Right kidney (tissue), 1 donor: ENCODE results near the gene NRSN2.
A peak's percentile ranks its signal among the peaks of the same experiment; 100 is the strongest.
"Not testable (repeated sequence)": the region's sequence is repeated elsewhere in the genome, so short reads cannot be mapped to it uniquely, and the experiment has no call there.

Experiments
- DNase-seq: peaks from one replicate; pipeline ENCODE4 v3.0.0-alpha.2; 2016

The NRSN2 gene

DNA sequence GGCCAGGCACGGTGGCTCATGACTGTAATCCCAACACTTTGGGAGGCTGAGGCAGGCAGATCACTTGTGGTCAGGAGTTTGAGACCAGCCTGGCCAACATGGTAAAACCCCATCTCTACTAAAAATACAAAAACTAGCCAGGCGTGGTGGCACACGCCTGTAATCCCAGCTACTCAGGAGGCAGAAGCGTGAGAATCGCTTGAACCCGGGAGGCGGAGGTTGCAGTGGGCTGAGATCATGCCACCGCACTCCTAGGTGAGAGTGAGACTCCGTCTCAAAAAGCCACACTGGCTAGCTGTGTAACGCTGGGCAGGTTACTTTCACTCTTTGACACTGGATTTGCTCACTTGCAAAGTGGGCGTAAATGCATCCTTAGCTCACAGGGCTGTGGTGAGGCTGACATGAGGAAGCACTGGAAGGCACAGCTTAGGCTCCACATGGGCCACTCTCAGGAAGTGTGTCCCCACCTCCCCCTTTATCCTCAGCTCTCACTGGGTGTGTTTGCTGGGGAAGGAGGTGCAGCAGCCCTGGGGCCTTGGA is 25.7 kb downstream of the NRSN2 start:
- not testable (repeated sequence) for DNase-seq

DNA sequence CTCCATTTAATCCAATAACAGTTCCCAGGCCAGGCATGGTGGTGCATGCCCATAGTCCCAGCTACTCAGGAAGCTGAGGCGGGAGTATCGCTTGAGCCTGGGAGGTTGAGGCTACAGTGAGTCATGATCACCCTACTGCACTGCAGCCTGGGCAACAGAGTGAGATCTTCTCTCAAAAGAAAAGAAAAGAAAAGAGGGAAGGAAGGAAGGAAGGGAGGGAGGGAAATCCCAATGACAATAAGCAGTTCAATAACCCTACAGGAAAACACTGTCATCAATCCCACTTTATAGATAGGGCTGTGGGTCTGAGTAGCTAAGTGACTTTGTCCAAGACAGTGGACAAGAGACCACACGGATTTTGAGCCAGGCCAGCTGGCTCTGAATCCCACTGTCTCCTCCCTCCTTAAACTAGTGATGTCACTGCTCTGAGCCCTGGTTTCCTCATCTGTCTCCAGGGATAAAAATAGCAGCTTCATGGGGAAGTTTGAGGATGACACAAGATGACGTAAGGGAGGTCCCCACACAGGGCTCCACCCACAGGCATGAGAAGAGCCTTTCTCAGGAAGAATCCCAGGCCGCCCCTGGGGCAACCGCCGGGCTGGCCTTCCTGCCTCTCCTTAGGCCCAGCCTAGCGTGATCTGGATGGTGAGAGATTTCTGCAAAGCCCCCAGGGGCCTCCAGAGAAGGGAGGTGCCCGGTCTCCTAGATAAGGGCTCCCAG is 26.4 kb downstream of the NRSN2 start:
- DNase-seq, result no peak

DNA sequence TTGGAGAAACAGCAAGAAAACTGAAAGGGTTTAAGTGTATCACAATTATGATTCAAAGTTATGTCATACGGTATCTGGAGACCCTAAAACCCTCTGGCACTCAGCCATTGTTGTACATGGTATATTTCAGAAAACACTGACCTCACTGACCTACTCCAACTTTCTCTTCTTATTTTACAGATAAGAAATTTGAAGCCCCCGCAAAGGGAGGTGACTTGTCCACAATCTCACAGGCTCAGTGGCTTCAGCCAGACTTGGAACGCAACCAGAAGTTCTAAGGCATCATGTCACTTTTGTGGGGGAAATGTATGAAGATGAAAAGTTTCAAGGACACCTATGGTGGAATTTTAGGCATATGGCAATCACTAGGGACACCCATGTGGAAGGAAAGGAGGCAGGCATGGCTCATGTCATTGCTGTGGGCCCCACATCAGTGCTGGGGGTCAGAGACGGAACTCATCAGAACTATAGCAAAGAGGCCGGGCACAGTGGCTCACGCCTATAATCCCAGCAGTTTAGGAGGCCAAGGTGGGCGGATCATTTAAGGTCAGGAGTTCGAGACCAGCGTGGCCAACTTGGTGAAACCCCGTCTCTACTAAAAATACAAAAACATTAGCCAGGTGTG is 28.5 kb downstream of the NRSN2 start:
- DNase-seq, result no peak

DNA sequence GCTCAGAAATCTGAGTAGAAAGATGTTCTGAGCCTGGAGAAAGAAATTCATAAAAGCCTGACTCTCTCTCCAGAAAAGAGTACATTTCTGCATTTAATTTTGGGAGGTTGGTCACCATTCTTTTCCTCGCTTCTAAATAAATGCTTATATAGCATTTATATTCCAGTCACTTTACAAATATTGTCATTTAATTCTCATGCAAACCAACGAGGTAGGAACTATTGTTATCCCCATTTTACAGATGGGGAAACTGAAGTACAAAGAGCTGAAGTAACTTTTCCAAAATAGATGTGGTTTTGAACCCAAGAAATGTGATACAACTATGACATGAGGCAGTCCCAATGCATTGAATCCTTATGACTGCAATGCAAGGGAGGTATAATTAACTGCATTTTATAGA is 29.2 kb downstream of the NRSN2 start:
- DNase-seq, result no peak

DNA sequence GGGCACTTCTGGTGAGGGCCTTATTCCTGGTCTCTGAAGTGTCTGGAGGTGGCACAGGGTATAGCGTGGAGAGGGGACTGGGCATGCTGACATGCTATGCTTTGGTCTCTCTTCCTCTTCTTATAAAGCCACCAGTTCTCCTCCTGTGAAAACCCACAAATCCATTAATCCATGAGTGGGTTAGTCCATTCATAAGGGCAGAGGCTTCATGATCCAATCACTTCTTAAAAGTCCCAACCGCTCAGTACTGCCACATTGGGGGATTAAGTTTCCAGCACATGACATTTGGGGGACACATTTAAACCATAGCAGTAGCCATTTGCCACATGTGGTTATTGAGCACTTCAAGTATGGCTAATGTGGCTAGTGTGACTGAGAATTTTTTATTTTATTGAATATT is 29.8 kb downstream of the NRSN2 start:
- no peak for DNase-seq

GRCh38 chr20:377578-377977 is 30.7 kb downstream of the NRSN2 start:
- not testable (repeated sequence) for DNase-seq

GRCh38 chr20:378961-379336 is 32.0 kb downstream of the NRSN2 start:
- no peak for DNase-seq

DNA sequence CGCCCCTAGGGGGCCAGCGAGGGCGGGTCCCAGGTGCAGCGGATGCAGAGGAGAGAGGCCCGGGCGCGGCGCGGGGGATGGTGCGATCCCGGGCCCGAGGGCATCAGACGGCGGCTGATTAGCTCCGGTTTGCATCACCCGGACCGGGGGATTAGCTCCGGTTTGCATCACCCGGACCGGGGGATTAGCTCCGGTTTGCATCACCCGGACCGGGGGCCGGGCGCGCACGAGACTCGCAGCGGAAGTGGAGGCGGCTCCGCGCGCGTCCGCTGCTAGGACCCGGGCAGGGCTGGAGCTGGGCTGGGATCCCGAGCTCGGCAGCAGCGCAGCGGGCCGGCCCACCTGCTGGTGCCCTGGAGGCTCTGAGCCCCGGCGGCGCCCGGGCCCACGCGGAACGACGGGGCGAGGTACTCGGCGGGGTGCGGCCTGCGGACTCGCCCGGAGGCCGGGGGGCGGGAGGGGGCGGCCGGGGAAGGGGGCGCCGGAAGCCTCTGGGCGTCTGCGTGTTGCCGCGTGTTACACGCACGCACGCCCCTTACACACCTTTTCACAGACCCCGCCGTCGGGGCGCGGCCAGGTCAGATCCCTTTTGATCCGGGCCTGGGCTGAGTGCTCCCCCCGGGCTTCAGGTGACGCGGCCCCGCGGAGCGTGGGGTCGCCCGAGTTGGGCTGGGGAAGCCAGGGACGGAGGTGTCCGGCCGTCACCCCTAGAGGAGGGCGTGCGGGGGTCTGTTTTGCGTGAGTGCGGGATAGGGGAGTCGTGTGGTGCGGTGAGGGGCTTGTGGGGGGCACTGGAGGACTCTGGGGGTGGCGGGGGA is 34.1 kb downstream of the NRSN2 start:
- peak; percentile 69 for DNase-seq

DNA sequence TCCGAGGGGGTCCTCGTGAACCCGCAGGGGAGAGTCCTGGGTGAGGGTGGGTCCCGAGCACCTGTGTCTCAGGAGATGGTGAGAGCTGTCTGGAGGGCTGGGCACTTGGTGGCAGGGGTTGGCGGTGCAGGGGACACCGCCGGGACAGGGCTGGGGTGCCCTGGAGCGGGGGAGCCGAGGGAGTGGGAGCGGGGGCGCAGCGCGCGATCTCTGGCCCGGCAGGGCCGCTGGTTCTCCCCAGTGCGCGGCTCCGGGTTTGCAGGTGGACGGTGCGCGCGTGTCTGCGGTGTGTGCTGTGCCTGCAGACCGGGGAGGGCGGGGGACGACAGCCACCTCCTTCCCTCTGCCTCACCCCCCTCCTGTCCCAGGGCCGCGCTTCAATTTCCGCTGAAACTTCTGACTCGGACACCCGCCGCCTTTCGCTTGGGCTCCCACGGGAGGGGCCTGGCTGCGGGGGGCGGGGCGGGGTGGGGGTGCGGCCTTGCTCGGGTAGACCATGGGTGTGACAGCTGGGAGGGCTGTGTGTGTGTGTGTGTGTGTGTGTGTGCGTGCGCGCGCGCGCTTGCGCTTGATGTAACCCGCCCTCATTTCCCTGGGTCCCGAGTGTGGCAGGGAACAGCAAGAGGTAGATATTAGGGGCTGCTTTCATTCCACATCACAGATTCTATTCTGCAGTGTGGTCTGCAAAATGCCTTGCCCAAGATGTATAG is 34.8 kb downstream of the NRSN2 start:
- peak; percentile 58 for DNase-seq

GRCh38 chr20:382291-383115 is 35.6 kb downstream of the NRSN2 start:
- DNase-seq, result no peak

DNA sequence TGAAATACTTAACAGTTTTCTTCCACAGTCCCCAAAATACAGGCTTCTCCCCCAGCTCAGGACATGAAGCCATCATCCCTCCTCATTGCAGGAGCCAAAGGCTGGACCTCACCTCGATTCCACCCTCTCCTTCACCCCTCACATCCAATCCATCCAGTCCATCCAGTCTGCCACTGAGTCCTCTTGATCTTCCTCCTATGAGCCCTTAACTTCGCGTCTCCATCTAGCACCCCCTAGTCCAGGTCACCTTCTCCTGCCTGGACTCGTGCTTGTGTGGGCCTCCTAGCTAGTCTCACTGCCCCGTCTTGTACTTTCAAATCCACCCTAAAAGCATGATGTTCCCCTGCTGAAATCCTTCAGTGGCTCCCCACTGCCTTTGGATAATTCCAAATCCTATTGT is 37.0 kb downstream of the NRSN2 start:
- no peak for DNase-seq

GRCh38 chr20:384723-385122 is 37.8 kb downstream of the NRSN2 start:
- DNase-seq, result no peak

DNA sequence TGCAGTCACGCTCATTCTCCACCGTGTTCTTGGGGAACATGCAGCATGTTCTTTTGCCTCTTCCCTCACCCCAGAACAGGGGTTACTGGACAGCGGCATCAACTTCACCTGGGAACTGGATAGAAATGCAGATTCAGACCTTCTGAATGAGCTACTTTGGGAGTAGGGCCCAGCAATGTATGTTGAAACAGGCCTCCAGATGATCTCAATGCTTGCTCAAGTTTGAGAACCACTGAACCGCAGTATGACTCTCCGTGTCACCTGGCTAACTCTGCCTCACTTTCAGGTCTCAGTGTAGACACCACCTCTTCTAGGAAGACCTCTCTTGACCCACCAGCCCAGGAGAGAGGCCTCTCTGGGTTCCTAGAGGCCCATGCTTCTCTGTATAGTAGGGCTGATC is 38.5 kb downstream of the NRSN2 start:
- no peak for DNase-seq

GRCh38 chr20:386634-387033 is 39.7 kb downstream of the NRSN2 start:
- DNase-seq, result not testable (repeated sequence)

GRCh38 chr20:387520-387919 is 40.6 kb downstream of the NRSN2 start:
- DNase-seq, result no peak

GRCh38 chr20:388034-388994 is 41.4 kb downstream of the NRSN2 start:
- no peak for DNase-seq

- no peak for DNase-seq
These were observed 42.3 kb downstream of the NRSN2 start for GRCh38 chr20:389220-389619.

DNA sequence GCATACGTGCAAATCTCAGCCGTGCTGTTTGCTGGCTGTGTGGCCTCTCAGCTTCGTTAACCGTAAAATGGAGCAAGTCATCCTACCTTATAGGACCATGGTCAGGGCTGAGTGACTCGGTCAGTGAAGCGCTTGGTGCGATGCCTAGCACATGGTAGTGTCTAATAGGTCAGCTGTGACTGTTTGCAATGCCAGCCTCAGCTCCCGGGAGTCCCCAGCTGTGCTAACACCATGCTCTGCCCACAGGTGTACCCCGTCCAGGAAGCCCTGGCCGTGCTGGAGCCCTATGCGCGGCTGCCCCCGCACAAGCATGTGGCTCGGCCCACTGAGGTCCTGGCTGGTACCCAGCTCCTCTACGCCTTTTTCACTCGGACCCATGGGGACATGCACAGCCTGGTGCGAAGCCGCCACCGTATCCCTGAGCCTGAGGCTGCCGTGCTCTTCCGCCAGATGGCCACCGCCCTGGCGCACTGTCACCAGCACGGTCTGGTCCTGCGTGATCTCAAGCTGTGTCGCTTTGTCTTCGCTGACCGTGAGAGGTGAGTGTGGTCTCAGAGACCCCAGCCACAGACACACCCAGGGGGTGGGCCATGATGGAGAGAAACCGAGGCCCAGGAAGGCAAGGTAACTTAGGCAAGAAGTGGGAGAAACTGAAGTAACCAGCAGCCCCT is 44.3 kb downstream of the NRSN2 start:
- no peak for DNase-seq

DNA sequence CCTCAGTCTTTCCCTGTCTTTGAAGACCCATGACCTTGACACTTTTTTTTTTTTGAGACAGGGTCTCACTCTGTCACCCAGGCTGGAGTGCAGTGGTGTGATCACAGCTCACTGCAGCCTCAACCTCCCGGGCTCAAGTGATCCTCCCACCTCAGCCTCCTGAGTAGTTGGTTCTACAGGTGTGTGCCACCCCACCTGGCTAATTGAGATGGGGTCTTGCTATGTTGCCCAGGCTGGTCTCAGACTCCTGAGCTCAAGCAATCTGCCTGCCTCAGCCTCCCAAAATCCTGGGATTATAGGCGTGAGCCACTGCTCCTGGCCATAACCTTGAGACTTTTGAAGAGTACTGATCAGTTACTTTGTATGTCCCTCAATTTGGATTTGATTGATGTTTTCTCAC is 46.4 kb downstream of the NRSN2 start:
- DNase-seq, result not testable (repeated sequence)

DNA sequence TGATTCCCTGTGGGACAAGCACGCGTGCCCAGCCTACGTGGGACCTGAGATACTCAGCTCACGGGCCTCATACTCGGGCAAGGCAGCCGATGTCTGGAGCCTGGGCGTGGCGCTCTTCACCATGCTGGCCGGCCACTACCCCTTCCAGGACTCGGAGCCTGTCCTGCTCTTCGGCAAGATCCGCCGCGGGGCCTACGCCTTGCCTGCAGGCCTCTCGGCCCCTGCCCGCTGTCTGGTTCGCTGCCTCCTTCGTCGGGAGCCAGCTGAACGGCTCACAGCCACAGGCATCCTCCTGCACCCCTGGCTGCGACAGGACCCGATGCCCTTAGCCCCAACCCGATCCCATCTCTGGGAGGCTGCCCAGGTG is 49.3 kb downstream of the NRSN2 start:
- DNase-seq, result no peak
